PC-9 (cell line): Measurements from ENCODE around the gene SLC12A2. TPM values are rescaled to one million over a fixed set of nuclear protein-coding genes. Genes with fewer than 3 reads are reported as not detected.

Experiments
- BruUV-seq: library from RNA; stranded (reverse); fragments of 400-500 nt; replicated peaks from 2 replicates; lab custom pipeline; 2021; lab: Mats Ljungman, UMichigan
- CTCF ChIA-PET: fragments of 300-600 bp; sonication (Branson Sonifier 250); formaldehyde crosslinking; loops from one replicate; lab custom pipeline; 2022; ENCODE audit warnings: antibody characterized with exemption; lab: Charles Lee
- POLR2A ChIA-PET: fragments of 300-600 bp; sonication (Branson Sonifier 250); formaldehyde crosslinking; loops from one replicate; lab custom pipeline; 2022; ENCODE audit warnings: antibody characterized with exemption; ENCODE audit not compliant: unreplicated experiment; lab: Charles Lee
- DNase-seq, 2 experiments: peaks; one replicate each; pipeline versions ENCODE4 v3.0.0 to v3.0.0-alpha.2; 2015 to 2022; ENCODE audit warnings: mixed read lengths in 1 of 2
- H2AFZ ChIP-seq: fragments of 200-600 bp; sonication (generic); 2 replicates; pipeline ENCODE4 v1.8.1; 2017; ENCODE audit warnings: antibody characterized with exemption
- H3F3A ChIP-seq: fragments of 200-600 bp; sonication (generic); 2 replicates; pipeline ENCODE4 v1.8.1; 2017; ENCODE audit warnings: antibody characterized with exemption, mild to moderate bottlenecking, low read depth; ENCODE audit not compliant: insufficient read depth
- H3K27ac ChIP-seq: fragments of 200-600 bp; sonication (generic); 2 replicates; pipeline ENCODE4 v1.6.1; 2016; ENCODE audit warnings: mixed run types
- H3K27me3 ChIP-seq: fragments of 200-600 bp; sonication (generic); 2 replicates; pipeline ENCODE4 v1.6.1; 2016; ENCODE audit warnings: low read depth, mixed run types; ENCODE audit not compliant: insufficient read depth
- H3K36me3 ChIP-seq: fragments of 200-600 bp; sonication (generic); 2 replicates; pipeline ENCODE4 v1.6.1; 2016; ENCODE audit warnings: low read depth, mixed run types
- H3K4me1 ChIP-seq: fragments of 200-600 bp; sonication (generic); replicated peaks from 2 replicates; pipeline ENCODE4 v1.6.1; 2016; ENCODE audit warnings: mixed run types; ENCODE audit not compliant: insufficient read depth
- H3K4me2 ChIP-seq: fragments of 200-600 bp; sonication (generic); 2 replicates; pipeline ENCODE4 v1.6.1; 2017; ENCODE audit warnings: mixed run types
- H3K4me3 ChIP-seq: fragments of 200-600 bp; sonication (generic); 2 replicates; pipeline ENCODE4 v1.6.1; 2016; ENCODE audit warnings: mixed run types
- H3K79me2 ChIP-seq: fragments of 200-600 bp; sonication (generic); 2 replicates; pipeline ENCODE4 v1.6.1; 2017; ENCODE audit warnings: low read depth, mixed run types
- H3K9me2 ChIP-seq: fragments of 200-600 bp; sonication (generic); 2 replicates; pipeline ENCODE4 v1.8.1; 2017; ENCODE audit warnings: mild to moderate bottlenecking; ENCODE audit not compliant: insufficient read depth
- H3K9me3 ChIP-seq: fragments of 200-600 bp; sonication (generic); 2 replicates; pipeline ENCODE4 v1.8.1; 2016; ENCODE audit warnings: low read depth; ENCODE audit not compliant: insufficient read depth
- H4K20me1 ChIP-seq: fragments of 200-600 bp; sonication (generic); 2 replicates; pipeline ENCODE4 v1.8.1; 2017; ENCODE audit not compliant: insufficient read depth
- EZH2 ChIP-seq: fragments of 200-600 bp; sonication (generic); IDR thresholded peaks from 2 replicates; pipeline ENCODE4 v1.8.0; 2017; ENCODE audit warnings: antibody characterized with exemption, low read depth
- intact Hi-C: fragments of 100-400 bp; cut with micrococcal nuclease; formaldehyde crosslinking; loops from one replicate; pipeline ENCODE4 v1.10.0; 2022; ENCODE audit not compliant: unreplicated experiment
- total RNA-seq: library from RNA; stranded (reverse); gene quantifications from 2 replicates; pipeline ENCODE4 v1.2.3, GENCODE V29; 2021
- TF ChIP-seq, protein P1 (sequence below): fragments of 200-600 bp; sonication (generic); conservative IDR thresholded peaks from 2 replicates; pipeline ENCODE4 v1.6.1; 2017; ENCODE audit warnings: mixed run types, antibody characterized with exemption, mild to moderate bottlenecking, moderate library complexity

Gene SLC12A2
- total RNA-seq, 1 experiment from 2014 or later: 24.4 TPM

DNA sequence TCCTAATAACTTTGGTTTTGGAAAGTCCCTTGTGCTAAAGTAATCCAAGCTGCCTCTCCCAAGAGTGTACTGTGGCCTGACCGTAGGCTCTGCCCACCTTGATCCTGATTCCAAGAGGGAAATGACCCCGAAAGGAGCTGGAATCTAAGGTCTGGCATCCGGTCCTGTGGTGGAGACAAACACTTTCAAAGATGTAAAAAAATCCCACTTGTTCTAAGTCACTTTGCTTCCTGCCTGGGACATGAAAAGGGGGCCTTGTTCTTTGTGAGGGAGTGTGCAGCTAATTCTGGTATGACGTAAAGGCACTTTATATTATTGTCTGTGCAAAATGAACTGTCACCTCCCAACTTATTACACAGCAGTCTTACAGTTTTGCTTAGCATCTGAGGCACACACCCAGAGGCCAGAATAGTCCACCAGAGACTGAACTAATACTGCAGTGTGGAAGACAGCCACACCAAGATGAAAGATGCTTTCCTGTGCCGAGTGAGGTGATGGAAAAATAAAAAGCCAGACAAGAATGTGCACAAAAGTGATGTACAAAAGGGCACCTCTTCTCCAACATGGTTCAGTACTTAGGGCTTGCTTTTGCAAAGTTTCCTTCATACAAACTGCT, 128.7 kb downstream of the SLC12A2 start:
- Histone ChIP-seq H3K9me3 (no peaks in the 10 kb centered on the region), H3K27ac (no peak overlapping the region), H3K27me3 (no peaks in the 10 kb centered on the region), H3K4me3 (no peak overlapping the region), H3K36me3 (no peaks in the 10 kb centered on the region), H3K9me2 (no peaks in the 10 kb centered on the region), H3K4me2 (no peak overlapping the region), H3K4me1 (no peaks in the 10 kb centered on the region), H3K79me2 (no peaks in the 10 kb centered on the region), H3F3A (no peaks in the 10 kb centered on the region), H4K20me1 (no peaks in the 10 kb centered on the region), H2AFZ (no peak overlapping the region)
- no peak for DNase-seq
- intact Hi-C loops: loop anchor here (2.0 to 5.0 kb wide), 3 partner anchors 633 to 690 kb away; no protein-coding TSS in a partner anchor
- BruUV-seq: no TSS peak
- CTCF ChIA-PET: no interaction called here
- no peak for TF ChIP-seq EZH2
- TF ChIP-seq, protein P1, sequence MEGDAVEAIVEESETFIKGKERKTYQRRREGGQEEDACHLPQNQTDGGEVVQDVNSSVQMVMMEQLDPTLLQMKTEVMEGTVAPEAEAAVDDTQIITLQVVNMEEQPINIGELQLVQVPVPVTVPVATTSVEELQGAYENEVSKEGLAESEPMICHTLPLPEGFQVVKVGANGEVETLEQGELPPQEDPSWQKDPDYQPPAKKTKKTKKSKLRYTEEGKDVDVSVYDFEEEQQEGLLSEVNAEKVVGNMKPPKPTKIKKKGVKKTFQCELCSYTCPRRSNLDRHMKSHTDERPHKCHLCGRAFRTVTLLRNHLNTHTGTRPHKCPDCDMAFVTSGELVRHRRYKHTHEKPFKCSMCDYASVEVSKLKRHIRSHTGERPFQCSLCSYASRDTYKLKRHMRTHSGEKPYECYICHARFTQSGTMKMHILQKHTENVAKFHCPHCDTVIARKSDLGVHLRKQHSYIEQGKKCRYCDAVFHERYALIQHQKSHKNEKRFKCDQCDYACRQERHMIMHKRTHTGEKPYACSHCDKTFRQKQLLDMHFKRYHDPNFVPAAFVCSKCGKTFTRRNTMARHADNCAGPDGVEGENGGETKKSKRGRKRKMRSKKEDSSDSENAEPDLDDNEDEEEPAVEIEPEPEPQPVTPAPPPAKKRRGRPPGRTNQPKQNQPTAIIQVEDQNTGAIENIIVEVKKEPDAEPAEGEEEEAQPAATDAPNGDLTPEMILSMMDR: no peak
- POLR2A ChIA-PET: no interaction called here

DNA sequence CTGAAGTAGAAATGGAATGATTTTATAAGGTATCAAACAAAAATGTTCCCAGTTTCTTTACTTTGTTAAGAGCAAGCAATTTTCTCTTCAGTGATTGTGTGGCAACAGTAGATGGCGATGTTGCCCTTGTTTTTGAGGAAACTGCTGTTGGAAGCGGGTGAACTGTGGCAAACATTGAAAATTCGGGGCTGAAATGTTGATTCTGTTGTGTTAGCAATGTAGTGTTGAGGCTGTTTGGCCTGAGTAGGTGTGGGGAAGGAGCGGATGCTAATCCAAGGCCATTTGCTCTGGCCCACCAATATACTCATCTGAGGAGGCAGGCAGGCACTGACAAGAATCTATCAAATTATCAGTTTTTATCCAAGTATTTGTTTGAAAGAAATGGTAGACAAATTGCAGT, 129.8 kb downstream of the SLC12A2 start:
- H3K27ac ChIP-seq: no peak overlapping the region
- no peaks in the 10 kb centered on the region for H3K36me3 ChIP-seq
- ChIA-PET CTCF (no interaction called here), POLR2A (no interaction called here)
- DNase-seq: peak; percentile 40 to 52
- no peak overlapping the region for H2AFZ ChIP-seq
- BruUV-seq: no TSS peak
- H3K9me2 ChIP-seq: no peaks in the 10 kb centered on the region
- H3K27me3 ChIP-seq: no peaks in the 10 kb centered on the region
- intact Hi-C loops: loop anchor here (1.0 to 5.0 kb wide), 5 partner anchors 286 to 689 kb away; no protein-coding TSS in a partner anchor
- no peak overlapping the region for H3K4me3 ChIP-seq
- no peak for TF ChIP-seq EZH2
- TF ChIP-seq, protein P1: peak; percentile 88
- no peak overlapping the region for H3K4me2 ChIP-seq
- H4K20me1 ChIP-seq: no peaks in the 10 kb centered on the region
- H3K4me1 ChIP-seq: no peaks in the 10 kb centered on the region
- no peaks in the 10 kb centered on the region for H3K9me3 ChIP-seq
- H3F3A ChIP-seq: no peaks in the 10 kb centered on the region
- H3K79me2 ChIP-seq: no peaks in the 10 kb centered on the region

DNA sequence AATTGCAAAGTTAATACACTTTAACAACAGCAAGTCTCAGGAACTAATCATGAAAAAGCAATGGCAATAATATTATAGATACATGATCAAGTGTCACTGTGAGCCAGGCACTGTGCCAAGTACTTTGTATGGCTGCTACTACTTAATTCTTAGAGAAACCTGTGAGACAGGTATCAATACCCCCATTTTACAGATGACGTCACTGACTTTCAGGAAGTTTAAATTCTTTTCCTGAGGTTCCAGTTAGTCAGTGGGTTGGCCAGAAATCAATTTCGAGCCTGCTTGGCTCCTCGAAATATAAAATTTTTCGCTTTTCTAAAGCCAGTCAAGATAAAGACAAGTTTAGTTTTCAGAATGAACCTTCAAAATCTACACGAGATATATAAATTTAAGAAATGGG, 130.3 kb downstream of the SLC12A2 start:
- H3K27ac ChIP-seq: no peak overlapping the region
- H3K27me3 ChIP-seq: no peaks in the 10 kb centered on the region
- no peak overlapping the region for H2AFZ ChIP-seq
- no TSS peak for BruUV-seq
- ChIA-PET POLR2A (no interaction called here), CTCF (interaction anchor here (0.5 kb wide), 1 partner anchor 710 kb away, joined by 4 read pairs; no protein-coding TSS in a partner anchor)
- H3K4me3 ChIP-seq: no peak overlapping the region
- no peaks in the 10 kb centered on the region for H3K4me1 ChIP-seq
- DNase-seq: no peak
- intact Hi-C loops: loop anchor here (1.0 to 5.0 kb wide), 5 partner anchors 285 to 688 kb away; no protein-coding TSS in a partner anchor
- TF ChIP-seq, protein P1: no peak
- no peak for TF ChIP-seq EZH2
- no peaks in the 10 kb centered on the region for H3K9me3 ChIP-seq
- no peaks in the 10 kb centered on the region for H3K9me2 ChIP-seq
- no peak overlapping the region for H3K4me2 ChIP-seq
- H3K79me2 ChIP-seq: no peaks in the 10 kb centered on the region
- H4K20me1 ChIP-seq: no peaks in the 10 kb centered on the region
- no peaks in the 10 kb centered on the region for H3F3A ChIP-seq
- no peaks in the 10 kb centered on the region for H3K36me3 ChIP-seq
